Activated effector memory CD4-positive, alpha-beta T cell treated with anti-CD3 and anti-CD28 coated beads, Interleukin-2, amount 50 U/mL, for 16 hours (primary cell): ENCODE measurements around the gene ACAP1.
A peak's percentile ranks its signal among the peaks of the same experiment; 100 is the strongest.
"Not testable (repeated sequence)": the region's sequence is repeated elsewhere in the genome, so short reads cannot be mapped to it uniquely, and the experiment has no call there.

Experiments
- DNase-seq: peaks from one replicate; pipeline ENCODE4 v3.0.0-alpha.2; 2020

Gene ACAP1

DNA sequence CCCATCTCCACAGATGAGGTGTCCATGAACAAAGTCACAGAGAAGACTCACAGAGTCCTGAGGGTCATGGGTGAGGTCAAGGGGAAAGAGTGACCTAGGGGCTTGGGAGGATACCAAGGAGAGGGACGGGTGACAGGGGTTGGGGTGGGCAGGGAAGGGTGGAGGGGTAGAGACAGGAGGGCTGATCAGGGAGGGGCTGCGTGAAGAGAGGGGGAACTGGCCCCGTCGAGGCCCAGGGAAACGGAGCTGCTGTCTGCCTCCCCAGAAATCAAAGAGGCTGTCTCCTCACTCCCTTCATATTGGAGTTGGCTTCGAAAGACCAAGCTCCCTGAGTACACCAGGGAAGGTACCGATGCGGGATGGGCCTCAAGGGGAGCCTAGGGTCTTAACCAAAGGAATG is 19.2 kb downstream of the ACAP1 start:
- DNase-seq: no peak

DNA sequence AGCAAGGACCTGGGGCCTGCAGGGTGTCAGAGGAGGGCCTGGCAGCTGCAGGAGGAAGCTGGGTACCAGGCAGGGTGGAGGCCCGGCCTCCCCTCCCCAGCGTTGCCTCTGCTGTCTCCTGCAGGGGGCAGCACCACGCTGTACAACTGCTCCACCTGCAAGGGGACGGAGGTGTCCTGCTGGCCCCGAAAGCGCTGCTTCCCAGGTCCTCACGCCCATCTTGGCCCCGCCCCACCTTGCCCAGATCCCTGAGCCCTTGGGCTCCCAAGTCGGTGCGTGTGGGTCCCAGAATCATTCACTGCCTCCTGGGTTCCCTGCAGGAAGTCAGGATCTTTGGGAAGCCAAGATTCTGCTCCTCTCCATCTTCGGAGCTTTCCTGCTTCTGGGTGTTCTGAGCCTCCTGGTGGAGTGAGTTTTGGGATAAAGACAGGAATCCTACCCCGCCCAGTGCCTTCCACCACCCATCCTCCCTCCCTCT is 19.8 kb downstream of the ACAP1 start:
- DNase-seq: peak; percentile 94

DNA sequence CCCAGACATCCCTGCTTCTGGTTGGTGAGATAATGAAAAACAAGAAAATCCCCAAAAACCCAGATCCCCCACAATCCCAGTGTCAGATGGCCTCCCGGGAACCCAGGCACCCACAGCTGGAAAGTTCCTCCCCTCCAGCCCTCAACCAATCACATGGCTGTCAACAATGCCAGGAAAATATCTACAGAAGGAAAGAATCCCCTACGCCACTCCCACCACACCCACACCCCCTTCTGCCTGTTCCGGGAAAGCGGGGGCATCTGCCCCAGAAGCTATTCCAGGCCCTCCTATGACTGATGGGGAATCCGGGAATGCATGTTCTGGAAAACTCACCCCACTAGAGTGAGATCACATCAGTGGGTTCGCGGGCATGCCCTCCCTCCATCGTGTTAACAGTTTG is 20.4 kb downstream of the ACAP1 start:
- DNase-seq: no peak

DNA sequence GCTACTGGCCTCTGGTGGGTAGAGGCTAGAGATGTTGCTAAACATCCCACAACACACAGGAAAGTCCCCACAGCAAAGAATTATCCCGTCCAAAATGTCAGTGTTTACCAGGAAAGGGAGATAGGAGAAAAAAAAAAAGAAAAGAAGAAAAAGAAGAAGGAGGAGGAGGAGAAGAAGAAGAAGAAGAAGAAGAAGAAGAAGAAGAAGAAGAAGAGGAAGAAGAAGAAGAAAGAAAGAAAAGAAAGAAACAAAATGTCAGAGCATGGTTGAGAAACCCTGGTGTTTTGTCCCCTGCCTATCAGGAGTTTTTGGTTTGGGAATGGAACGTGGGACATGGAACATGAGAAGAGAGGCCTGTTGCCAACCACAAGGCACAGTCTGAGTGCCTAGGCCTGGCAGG is 21.1 kb downstream of the ACAP1 start:
- DNase-seq: no peak

DNA sequence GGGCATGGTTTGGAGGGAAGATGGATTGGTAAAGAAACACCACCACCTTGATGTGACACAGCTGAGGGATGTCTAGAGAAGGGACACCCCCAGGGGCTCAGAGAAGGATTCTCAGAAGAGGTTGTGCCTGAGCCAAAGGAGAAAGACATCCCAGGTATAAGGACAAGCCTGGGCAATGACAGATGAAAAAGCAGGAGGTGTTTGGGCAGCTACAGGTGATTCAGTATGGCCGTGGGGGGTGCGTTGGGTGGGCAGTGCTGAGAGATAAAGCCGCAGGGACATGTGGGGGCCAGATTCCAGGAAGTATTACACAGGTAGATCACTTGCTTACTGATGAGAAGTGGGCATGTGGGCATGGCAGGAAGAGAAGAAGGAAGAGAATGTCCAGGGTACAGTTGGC is 25.6 kb downstream of the ACAP1 start:
- no peak for DNase-seq

DNA sequence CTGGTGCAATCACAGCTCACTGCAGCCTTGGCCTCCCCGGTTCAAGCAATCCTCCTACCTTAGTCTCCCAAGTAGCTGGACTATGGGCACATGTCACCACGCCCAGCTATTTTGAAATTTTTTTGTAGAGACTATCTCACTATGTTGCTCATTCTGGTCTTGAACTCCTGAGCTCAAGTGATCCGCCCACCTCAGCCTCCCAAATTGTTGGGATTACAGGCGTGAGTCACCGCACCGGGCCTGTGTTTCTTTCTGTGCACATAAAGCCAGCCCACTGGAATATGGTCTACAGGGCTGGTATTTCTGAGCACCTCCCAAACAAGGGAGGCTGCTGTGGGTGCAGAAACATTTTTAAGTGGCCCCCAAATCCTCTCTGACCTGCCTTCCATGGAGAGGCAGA is 27.0 kb downstream of the ACAP1 start:
- DNase-seq: no peak

DNA sequence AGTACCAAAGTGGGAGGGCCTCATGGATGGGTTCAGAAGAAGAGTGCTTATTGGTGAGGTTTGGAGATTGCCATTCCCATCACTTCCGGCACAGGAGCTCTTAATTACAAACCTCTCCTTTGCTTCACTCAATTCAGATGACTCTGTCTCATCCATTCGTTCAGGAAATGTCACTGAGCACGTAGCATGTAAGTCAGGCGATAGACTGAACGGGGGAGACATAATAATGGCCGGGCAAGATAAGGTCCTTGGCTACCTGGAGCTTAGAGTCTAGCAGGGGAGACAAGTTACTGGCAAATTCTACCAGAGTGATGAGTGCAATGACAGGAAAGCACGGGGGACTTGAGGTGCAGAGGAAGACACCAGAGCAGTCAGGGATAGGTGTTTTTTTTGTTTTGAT is 29.6 kb downstream of the ACAP1 start:
- DNase-seq: not testable (repeated sequence)

DNA sequence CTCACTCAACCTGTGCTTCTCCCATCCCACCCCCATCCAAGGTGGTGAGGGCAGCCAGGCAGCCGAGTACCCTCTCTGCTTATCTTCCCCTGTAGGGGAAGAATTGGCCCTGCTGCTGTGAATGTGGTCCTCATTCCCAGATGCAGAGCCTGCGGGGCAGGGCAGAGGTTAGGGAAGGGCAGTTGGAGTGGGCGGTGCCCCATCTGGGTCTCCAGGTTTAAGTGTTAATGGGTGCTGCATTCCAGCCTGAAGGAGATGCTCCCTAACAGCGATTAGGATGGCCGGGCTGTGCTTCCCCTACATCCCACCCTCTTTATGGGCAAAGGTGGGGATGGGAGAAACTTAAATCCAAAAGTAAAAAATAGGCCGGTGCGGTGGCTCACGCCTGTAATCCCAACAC is 30.8 kb downstream of the ACAP1 start:
- no peak for DNase-seq

DNA sequence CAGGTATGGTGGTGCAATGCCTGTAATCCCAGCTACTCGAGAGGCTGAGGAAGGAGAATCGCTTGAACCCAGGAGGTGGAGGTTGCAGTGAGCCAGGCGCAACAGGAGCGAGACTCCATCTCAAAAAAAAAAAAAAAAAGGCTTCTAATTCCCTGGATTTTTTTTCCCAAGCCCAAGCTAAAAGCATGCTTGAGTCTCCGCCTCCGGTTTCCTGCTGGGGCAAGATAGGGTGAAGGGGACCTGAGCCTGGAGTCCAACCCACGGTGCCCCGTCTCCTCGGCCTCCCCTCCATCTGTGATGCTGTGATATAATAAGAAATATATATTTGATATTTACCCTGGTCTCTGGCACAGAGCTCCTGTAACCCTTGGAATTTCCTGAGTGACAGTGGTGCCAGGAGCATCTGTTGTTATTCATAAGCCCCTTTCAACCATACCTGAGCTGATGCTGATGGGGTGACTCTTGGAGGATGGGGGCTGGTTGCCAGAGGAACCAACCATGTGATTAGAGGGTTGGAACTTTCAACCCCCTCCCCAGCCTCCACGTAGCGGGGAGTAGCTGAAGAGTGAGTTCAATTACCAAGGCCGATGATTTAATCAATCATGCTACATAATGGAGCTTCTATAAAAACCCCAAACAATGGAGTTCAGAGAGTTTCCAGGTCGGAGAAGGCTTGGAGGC is 31.7 kb downstream of the ACAP1 start:
- DNase-seq: no peak

DNA sequence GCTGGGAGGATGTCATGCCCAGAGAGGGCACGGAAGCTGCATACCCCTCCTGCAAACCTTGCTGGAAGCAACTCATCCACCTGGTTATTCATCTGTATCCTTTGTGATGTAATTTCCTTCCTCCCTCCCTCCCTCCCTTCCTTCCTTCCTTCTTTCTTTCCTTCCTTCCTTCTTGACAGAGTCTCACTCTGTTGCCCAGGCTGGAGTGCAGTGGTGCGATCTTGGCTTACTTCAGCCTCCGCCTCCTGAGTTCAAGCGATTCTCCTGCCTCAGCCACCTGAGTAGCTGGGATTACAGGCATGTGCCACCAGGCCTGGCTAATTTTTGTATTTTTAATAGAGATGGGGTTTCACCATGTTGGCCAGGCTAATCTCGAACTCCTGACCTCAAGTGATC is 32.3 kb downstream of the ACAP1 start:
- not testable (repeated sequence) for DNase-seq

DNA sequence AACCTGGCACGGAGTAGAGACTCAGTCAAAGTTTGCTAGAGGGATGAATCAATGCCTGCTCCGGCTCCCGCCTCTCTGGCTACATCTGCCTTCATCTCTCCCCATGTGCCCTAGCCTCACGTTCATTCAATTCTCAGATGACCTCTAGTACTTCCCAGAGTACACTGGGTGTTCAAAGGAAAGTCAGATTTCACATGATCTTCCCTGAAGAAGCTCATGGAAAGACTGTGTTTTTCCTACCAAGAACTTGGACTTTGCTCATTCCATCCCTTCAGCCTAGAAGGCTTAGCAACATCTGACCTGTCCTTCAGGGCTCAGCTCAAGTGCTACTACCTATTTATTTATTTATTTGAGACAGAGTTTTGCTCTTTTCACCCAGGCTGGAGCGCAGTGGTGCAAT is 33.5 kb downstream of the ACAP1 start:
- no peak for DNase-seq

DNA sequence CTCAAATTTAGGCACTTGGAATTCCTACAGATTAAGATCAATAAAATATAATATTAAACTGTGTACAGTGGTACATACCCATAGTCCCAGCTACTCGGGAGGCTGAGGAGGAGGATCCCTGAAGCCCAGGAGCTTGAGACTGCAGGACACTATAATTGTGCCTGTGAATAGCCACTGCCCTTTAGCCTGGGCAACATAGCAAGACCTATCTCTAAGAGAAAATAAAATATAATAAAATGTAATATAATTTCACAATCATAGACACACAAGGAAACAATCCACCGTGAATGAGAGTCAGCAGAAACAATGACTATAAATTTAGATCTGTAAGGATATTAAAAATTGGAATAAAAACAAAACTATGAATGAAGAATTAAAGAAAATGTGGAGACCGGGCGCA is 34.5 kb downstream of the ACAP1 start:
- DNase-seq: no peak

DNA sequence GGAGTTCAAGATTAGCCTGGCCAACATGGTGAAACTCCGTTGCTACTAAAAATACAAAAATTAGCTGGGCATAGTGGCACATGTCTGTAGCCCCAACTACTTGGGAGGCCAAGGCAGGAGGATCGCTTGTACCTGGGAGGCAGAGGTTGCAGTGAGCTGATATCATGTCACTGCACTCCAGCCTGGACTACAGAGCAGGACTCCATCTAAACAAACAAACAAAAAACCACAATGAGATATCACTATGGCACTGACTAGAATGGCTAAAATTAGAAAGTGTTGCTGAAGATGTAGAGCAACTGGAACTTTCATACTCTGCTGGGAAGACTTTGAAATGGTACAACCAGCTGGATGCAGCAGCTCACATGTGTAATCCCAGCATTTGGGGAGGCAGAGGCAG is 38.0 kb downstream of the ACAP1 start:
- no peak for DNase-seq

DNA sequence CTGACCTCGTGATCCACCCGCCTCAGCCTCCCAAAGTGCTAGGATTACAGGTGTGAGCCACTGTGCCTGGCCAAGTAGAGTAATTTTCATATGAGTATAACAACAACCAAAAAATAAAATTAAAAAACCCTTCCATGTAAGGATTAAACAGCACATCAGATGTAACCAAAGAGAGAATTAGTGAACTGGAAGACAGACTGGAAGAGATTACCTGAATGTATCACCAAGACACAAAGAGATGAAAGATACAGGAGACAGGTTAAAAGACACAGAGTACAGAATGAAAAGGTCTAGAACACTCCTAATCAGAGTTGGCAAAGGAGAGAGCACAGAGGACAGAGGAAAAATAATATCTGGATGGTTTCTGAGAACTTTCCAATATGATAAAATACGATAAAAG is 42.8 kb downstream of the ACAP1 start:
- no peak for DNase-seq

DNA sequence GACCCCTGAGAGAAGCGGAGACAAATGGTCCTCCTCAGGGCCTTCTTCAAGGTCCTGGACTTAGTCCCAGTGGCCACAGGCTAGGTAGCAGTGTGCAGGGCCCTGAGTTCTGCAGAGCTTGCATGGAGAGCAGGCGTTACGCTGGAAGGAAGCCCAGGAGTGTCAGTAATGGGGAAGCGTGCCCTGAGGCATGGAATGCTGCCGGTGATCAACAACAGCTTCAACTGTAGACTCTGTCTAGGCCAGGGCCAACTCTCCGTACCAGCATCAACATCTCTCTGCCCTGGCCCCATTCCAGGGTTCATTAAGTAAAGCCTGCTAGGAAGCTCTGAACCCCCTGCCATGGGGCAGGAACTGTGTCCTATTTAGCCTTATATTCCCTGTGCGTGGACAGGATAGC is 44.0 kb downstream of the ACAP1 start:
- no peak for DNase-seq

DNA sequence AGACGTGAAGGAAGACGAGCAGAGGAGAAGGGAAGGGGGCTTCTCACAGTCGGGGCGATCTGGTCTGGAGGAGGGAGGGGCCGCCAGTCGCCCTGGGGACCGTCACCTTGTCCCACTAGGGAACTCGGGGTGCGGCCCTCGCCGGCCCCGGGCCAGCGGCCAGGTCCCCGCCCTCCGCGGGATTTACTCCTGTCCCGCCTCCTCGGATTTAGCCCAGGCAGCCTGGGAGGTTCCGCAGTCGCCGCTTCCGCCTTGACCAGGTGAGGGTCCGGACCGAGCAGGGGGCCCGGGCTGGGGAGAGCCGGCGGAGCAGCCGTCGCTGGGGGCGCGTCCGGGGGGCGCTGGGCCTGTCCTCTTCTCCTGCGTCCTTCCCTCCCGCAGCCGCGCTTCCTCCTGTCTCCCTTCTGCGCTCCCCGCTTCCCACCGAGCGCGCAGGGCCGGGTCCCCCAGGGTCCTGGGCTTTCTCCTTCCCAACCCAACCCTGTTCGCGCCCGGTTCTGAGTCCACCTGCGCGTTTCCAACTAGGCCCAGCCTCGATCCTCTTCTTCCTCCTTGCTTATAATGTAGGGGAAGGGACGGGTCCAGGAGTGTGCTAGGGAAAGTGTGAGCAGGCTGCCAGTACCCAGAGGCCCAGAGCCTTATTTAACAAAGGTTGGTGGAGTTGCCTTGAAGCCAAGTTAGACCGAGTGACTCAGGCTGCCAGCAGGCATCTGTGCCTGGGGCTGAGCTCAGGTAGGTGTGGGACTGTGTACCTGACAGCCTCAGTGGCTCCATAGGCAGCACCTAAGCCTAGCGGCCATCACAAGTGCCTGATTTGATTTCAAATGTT is 44.7 kb downstream of the ACAP1 start, which contains the start of gene TNK1:
Gene TNK1 (plus strand): TSS at position 235 of the 829 bp plus-strand sequence. CDS start 1,838 bp downstream, outside the sequence.
- DNase-seq: no peak

DNA sequence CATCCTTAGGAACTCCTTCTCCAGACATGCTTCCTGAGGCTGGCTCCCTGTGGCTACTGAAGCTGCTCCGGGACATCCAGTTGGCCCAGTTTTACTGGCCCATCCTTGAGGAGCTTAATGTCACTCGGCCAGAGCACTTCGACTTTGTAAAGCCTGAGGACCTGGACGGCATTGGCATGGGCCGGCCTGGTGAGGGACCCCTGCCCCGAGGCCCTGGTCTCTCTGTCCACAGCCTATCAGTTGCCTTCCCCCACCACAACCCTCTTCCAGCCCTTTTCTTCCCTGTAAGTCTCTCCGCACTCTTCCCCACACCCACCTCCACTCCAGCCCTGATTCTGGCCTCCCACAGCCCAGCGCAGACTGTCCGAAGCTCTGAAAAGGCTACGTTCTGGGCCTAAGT is 46.6 kb downstream of the ACAP1 start:
- no peak for DNase-seq

DNA sequence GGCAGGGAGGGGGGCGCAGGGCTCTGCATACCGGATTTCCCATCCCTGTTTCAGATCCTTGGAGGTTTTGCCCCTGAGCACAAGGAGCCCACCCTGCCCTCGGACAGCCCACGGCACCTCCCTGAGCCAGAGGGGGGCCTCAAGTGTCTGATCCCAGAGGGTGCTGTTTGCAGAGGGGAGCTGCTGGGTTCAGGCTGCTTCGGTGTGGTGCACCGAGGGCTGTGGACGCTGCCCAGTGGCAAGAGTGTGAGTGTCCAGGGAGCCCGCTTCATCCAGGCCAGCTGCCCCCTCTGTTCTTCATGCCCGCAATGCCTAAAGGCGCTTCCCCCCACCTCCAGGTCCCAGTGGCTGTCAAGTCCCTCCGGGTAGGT is 47.0 kb downstream of the ACAP1 start:
- no peak for DNase-seq

DNA sequence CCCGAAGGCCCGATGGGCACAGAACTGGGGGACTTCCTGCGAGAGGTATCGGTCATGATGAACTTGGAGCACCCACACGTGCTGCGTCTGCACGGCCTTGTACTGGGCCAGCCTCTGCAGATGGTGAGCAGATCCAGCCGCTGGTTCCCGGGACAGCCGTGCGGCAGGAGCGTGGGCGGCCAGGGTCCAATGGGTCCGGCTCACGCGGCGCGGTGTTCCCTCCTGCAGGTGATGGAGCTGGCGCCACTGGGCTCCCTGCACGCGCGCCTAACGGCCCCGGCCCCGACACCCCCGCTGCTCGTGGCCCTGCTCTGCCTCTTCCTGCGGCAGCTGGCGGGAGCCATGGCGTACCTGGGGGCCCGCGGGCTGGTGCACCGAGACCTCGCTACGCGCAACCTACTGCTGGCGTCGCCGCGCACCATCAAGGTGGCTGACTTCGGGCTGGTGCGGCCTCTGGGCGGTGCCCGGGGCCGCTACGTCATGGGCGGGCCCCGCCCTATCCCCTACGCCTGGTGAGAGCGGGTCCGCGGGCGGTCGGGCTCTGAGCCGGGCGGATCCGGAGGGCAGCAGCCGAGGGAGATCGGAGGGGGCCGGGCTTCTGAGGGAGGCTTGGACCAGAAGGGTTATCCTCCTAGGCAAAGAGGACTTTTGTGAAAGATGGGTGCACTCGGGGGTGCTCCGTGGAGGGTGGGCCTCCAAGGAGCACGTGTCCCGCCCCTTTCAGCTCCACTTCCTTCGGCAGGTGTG is 47.6 kb downstream of the ACAP1 start:
- DNase-seq: peak; percentile 93

DNA sequence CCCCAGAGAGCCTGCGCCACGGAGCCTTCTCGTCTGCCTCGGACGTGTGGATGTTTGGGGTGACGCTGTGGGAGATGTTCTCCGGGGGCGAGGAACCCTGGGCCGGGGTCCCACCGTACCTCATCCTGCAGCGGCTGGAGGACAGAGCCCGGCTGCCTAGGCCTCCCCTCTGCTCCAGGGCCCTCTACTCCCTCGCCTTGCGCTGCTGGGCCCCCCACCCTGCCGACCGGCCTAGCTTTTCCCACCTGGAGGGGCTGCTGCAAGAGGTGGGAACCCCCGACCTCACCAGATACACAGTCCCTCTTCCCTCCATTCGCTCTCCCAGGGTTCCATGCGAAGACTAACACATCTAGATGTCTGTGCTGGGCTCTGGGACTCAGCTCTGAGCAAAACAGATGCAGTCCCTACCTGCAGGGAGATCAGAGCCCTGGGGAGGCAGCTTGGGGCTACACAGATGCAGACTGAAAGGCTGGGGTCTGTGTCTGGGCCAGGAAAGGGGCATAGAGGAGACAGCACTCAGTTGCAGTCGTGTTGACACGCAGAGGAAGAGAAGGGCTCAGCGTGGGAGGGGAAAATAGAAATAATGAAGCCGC is 48.3 kb downstream of the ACAP1 start:
- DNase-seq: no peak

DNA sequence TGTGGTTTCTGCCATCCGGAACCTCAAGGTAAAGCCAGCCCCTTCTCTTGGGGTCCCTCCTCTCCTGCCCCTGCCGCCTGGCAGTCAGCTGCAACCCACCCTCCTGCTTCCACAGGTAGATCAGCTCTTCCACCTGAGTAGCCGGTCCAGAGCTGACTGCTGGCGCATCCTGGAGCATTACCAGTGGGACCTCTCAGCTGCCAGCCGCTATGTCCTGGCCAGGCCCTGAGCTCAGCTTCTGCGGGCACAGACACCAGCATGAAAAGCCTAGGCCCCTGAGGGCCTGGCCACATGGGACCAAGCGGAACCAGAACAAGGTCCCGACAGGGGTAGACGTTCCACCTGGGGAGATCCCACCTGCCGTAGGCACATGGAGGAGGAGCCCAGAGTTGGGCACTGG is 52.5 kb downstream of the ACAP1 start:
- DNase-seq: no peak

DNA sequence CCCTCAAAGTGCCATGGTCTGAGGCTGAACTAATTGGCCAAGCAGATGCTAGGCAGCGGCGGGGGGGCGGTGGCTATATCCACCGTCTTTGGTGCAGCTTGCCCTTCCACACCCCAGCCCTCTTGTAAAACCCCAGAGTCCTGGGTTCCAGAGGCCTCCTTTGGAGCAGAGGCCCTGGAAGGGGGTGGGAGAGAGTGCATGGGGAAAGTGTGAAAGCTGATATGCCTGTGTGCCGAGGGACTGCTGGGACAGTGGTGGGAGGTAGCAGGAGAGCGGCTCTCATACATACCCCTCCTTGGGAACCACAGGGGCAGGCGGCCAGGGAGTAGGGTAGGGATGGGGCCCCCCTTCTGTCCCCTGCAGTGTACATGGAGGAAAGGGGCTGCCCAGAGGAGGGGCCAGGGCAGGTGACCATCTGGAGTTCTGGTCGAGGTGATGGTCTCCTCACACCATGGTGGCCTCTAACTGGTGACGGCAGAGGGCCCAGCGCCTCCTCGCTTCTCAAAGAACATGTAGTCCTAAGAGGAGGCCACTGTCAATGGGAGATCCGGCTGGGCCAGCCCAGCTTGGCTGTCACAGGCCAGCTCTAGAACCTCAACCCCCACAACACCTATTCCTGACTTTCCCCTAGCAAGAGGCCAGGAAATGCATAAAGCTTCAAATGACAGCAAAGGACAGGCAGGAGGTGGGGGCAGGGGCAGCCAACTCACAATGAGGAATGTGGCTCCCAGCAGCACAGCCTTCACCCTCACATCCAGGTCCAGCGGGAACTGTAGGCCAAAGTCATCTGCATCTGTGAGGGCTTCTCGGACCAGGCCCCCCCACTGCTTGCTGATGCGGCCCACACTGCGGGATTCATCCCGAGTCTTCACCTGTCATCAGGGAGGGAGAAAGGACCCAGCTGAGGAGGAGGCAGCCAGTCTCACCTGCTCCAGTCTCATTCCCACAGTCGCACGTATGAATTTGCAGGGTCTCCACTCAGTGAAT is 53.9 kb downstream of the ACAP1 start:
- no peak for DNase-seq
